Measurements from ENCODE around the gene OTOS. TPM values are rescaled to one million over a fixed set of nuclear protein-coding genes. Genes with fewer than 3 reads are reported as not detected.

The OTOS gene
- total RNA-seq, 6 experiments from 2014 or later, result not detected

- H3K27me3 ChIP-seq, result no peaks in the 10 kb centered on the region
- whole genome bisulfite sequencing (ENCODE audit: insufficient coverage, low coverage, low lambda C conversion rate, missing lambda C conversion rate), result 84% methylated on average over 5 of the region's 16 CpGs
- no peak for TF ChIP-seq CTCF (IDR thresholded peaks at IDR 0.05)
- TF ChIP-seq POLR2A (IDR thresholded peaks at IDR 0.05), result no peak
- H3K27ac ChIP-seq, result no peak overlapping the region
- intact Hi-C loops (cut with DNase I), result no loop called here
- peaks cover 0 to 50% (median 19%) of the 10 kb centered on the region in 4 donors for H3K36me3 ChIP-seq
- peaks cover 0 to 11% (median 2%) of the 10 kb centered on the region in 4 donors for H3K4me1 ChIP-seq
- no peak overlapping the region for H3K4me3 ChIP-seq
- H3K9me3 ChIP-seq, result no peaks in the 10 kb centered on the region
- ATAC-seq (no peak), DNase-seq (no peak)
These were observed 9.2 kb downstream of the OTOS start for GRCh38 chr2:240131296-240131695.

- Histone ChIP-seq H3K27ac (no peak overlapping the region), H3K27me3 (no peaks in the 10 kb centered on the region), H3K36me3 (peaks cover 0 to 50% (median 19%) of the 10 kb centered on the region in 4 donors), H3K9me3 (no peaks in the 10 kb centered on the region), H3K4me1 (peaks cover 0 to 11% (median 2%) of the 10 kb centered on the region in 4 donors), H3K4me3 (no peak overlapping the region)
- ATAC-seq (no peak), DNase-seq (no peak)
- intact Hi-C loops (cut with DNase I), result no loop called here
- WGBS (ENCODE audit: insufficient coverage, low coverage, low lambda C conversion rate, missing lambda C conversion rate), result 87% methylated on average over 12 of the region's 23 CpGs
- TF ChIP-seq POLR2A (IDR thresholded peaks at IDR 0.05) (no peak), CTCF (IDR thresholded peaks at IDR 0.05) (no peak)
These were observed 9.9 kb downstream of the OTOS start for GRCh38 chr2:240130393-240131195.

DNA sequence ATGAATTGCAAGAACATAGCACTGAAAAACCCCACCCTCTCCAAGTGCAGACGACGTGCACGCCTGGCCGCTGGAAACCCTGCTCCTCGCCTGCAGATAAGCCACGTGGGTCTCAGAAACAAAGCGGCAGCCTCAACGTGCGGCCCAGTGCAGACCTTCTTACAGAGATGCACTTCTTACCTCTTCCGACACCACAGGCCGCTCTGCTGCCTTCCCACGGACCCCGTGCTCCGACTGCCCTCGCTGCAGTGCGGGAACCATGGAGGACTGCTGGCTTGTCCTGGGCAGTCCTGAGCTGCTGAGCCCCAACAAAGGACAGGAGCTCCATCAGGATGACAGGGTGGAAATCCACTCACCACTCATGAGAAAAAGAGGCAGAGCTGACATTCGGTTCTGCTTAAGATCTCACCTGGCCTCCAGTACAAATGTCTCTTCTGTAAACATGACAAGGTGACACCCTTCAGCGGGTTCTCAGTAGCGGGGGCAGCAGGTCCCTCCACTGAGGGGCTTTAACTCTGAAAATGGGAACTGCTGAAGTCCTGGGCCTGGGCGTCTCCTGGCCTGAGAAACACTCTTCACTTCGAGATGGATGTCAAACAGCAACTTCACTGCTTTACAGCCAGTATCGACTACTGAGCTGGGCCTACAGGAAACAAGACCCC is 10.6 kb downstream of the OTOS start:
- Histone ChIP-seq H3K4me3 (no peak overlapping the region), H3K27me3 (no peaks in the 10 kb centered on the region), H3K27ac (no peak overlapping the region), H3K4me1 (peaks cover 0 to 4% (median 0%) of the 10 kb centered on the region in 4 donors), H3K36me3 (peaks cover 0 to 50% (median 19%) of the 10 kb centered on the region in 4 donors), H3K9me3 (no peaks in the 10 kb centered on the region)
- ATAC-seq (no peak), DNase-seq (no peak)
- TF ChIP-seq CTCF (IDR thresholded peaks at IDR 0.05), result no peak
- intact Hi-C loops (cut with DNase I), result no loop called here
- WGBS (ENCODE audit: insufficient coverage, low coverage, low lambda C conversion rate, missing lambda C conversion rate), result 88% methylated on average over 6 of the region's 22 CpGs

- H3K4me1 ChIP-seq, result no peaks in the 10 kb centered on the region
- intact Hi-C loops (cut with DNase I), result no loop called here
- no peak for TF ChIP-seq CTCF (IDR thresholded peaks at IDR 0.05)
- no peak for TF ChIP-seq POLR2A (IDR thresholded peaks at IDR 0.05)
- H3K27me3 ChIP-seq, result no peaks in the 10 kb centered on the region
- no peak overlapping the region for H3K27ac ChIP-seq
- ATAC-seq (no peak), DNase-seq (no peak)
- peaks cover 0 to 50% (median 19%) of the 10 kb centered on the region in 4 donors for H3K36me3 ChIP-seq
- 86% methylated on average over 1 of the region's 7 CpGs for WGBS (ENCODE audit: insufficient coverage, low coverage, low lambda C conversion rate, missing lambda C conversion rate)
- H3K4me3 ChIP-seq, result no peak overlapping the region
- no peaks in the 10 kb centered on the region for H3K9me3 ChIP-seq
These were observed 11.1 kb downstream of the OTOS start for GRCh38 chr2:240129311-240129710.
